PFSK-1 (cell line): Measurements from ENCODE around the gene CCDC15.

Experiments used
- POLR2AphosphoS5 ChIP-seq: IDR thresholded peaks from 2 replicates; pipeline ENCODE4 v1.6.1; 2012; ENCODE audit warnings: low read depth, mild to moderate bottlenecking, control low read depth, low read length, moderate library complexity
- SIN3A ChIP-seq: IDR thresholded peaks from 2 replicates; pipeline ENCODE4 v1.6.1; 2012; ENCODE audit warnings: mild to moderate bottlenecking, low read length, moderate library complexity, borderline replicate concordance; ENCODE audit not compliant: insufficient read depth

GRCh38 chr11:124922831-124923230 is 31.2 kb upstream of the CCDC15 start:
- TF ChIP-seq SIN3A (no peak), POLR2AphosphoS5 (no peak)
